Neural progenitor cell (in vitro differentiated cells): ENCODE data around the gene TRIM34. TPM values are rescaled to one million over a fixed set of nuclear protein-coding genes. Genes with fewer than 3 reads are reported as not detected.
"Not testable (repeated sequence)": the region's sequence is repeated elsewhere in the genome, so short reads cannot be mapped to it uniquely, and the experiment has no call there.

ENCODE experiments used
- DNase-seq: peaks from one replicate; pipeline ENCODE4 v3.0.0-alpha.2; 2016; ENCODE audit warnings: low spot score
- H2AFZ ChIP-seq: fragments of 200-600 bp; sonication (generic); replicated peaks from 2 replicates; pipeline ENCODE4 v1.6.1; 2016; ENCODE audit warnings: antibody characterized with exemption
- H3F3A ChIP-seq: fragments of 200-600 bp; sonication (generic); 2 replicates; pipeline ENCODE4 v1.6.1; 2016; ENCODE audit warnings: antibody characterized with exemption, low read depth
- H3K27ac ChIP-seq: fragments of 200-600 bp; sonication (generic); 2 replicates; pipeline ENCODE4 v1.5.1; 2016; ENCODE audit warnings: mild to moderate bottlenecking
- H3K27me3 ChIP-seq: fragments of 200-600 bp; sonication (generic); 2 replicates; pipeline ENCODE4 v1.6.1; 2016; ENCODE audit warnings: mild to moderate bottlenecking, moderate library complexity
- H3K36me3 ChIP-seq: fragments of 200-600 bp; sonication (generic); 2 replicates; pipeline ENCODE4 v1.5.1; 2016
- H3K4me1 ChIP-seq: fragments of 200-600 bp; sonication (generic); 2 replicates; pipeline ENCODE4 v1.6.1; 2016; ENCODE audit warnings: mixed run types
- H3K4me2 ChIP-seq: fragments of 200-600 bp; sonication (generic); 2 replicates; pipeline ENCODE4 v1.6.1; 2016
- H3K4me3 ChIP-seq: fragments of 200-600 bp; sonication (generic); 2 replicates; pipeline ENCODE4 v1.5.1; 2016
- H3K79me2 ChIP-seq: fragments of 200-600 bp; sonication (generic); 2 replicates; pipeline ENCODE4 v1.6.1; 2016; ENCODE audit warnings: low read depth
- H3K9ac ChIP-seq: fragments of 200-600 bp; sonication (generic); 2 replicates; pipeline ENCODE4 v1.6.1; 2016
- H3K9me3 ChIP-seq: fragments of 200-600 bp; sonication (generic); 2 replicates; pipeline ENCODE4 v1.5.1; 2016; ENCODE audit warnings: low read depth
- H4K20me1 ChIP-seq: fragments of 200-600 bp; sonication (generic); 2 replicates; pipeline ENCODE4 v1.6.1; 2016; ENCODE audit warnings: low read depth
- H3K27ac Mint-ChIP-seq: 3 replicates; pipeline ENCODE4 v1.8.0; 2021; ENCODE audit warnings: mixed read lengths
- H3K27me3 Mint-ChIP-seq: 2 replicates; pipeline ENCODE4 v1.8.0; 2022; ENCODE audit warnings: low read depth, mild to moderate bottlenecking, inconsistent platforms, moderate library complexity, mixed read lengths; ENCODE audit not compliant: insufficient read depth
- H3K36me3 Mint-ChIP-seq: 3 replicates; pipeline ENCODE4 v1.8.0; 2021; ENCODE audit warnings: mixed read lengths
- H3K4me1 Mint-ChIP-seq: 3 replicates; pipeline ENCODE4 v1.8.0; 2021; ENCODE audit warnings: mixed read lengths
- H3K4me3 Mint-ChIP-seq: 3 replicates; pipeline ENCODE4 v1.8.0; 2021; ENCODE audit warnings: mild to moderate bottlenecking, moderate library complexity, mixed read lengths
- H3K9me3 Mint-ChIP-seq: 3 replicates; pipeline ENCODE4 v1.8.0; 2020; ENCODE audit warnings: mixed read lengths
- CTCF ChIP-seq: fragments of 200-600 bp; sonication (generic); IDR thresholded peaks from 2 replicates; pipeline ENCODE4 v1.5.1; 2017; ENCODE audit warnings: antibody characterized with exemption, mild to moderate bottlenecking
- EZH2 ChIP-seq: fragments of 200-600 bp; sonication (generic); IDR thresholded peaks from 2 replicates; pipeline ENCODE4 v1.6.1; 2017; ENCODE audit warnings: antibody characterized with exemption, mild to moderate bottlenecking, moderate library complexity
- EZH2phosphoT487 ChIP-seq: fragments of 200-600 bp; sonication (generic); IDR thresholded peaks from 2 replicates; pipeline ENCODE4 v1.6.1; 2017; ENCODE audit warnings: antibody characterized with exemption
- total RNA-seq: library from RNA; depleted of rRNA; stranded (reverse); fragments of >200 nt; gene quantifications from 2 replicates; pipeline ENCODE4 v1.2.3, GENCODE V29; 2015; ENCODE audit warnings: low replicate concordance

TRIM34 gene
- total RNA-seq, 1 donor from 2014 or later, result 4.5 TPM

- no peak for DNase-seq
- H3K27ac Mint-ChIP-seq, result no peak overlapping the region
- Histone ChIP-seq H3K27ac (no peak overlapping the region), H3K4me3 (no peak overlapping the region), H3K9me3 (no peaks in the 10 kb centered on the region), H3K27me3 (no peaks in the 10 kb centered on the region), H3K36me3 (no peaks in the 10 kb centered on the region), H3K4me2 (no peak overlapping the region), H3K9ac (no peak overlapping the region), H4K20me1 (no peaks in the 10 kb centered on the region), H3F3A (no peaks in the 10 kb centered on the region), H2AFZ (no peak overlapping the region), H3K79me2 (no peaks in the 10 kb centered on the region), H3K4me1 (no peaks in the 10 kb centered on the region)
- no peaks in the 10 kb centered on the region for H3K36me3 Mint-ChIP-seq
- TF ChIP-seq EZH2, result no peak
- no peaks in the 10 kb centered on the region for H3K4me1 Mint-ChIP-seq
- H3K27me3 Mint-ChIP-seq, result no peaks in the 10 kb centered on the region
- no peak overlapping the region for H3K4me3 Mint-ChIP-seq
- H3K9me3 Mint-ChIP-seq, result no peaks in the 10 kb centered on the region
Measured at GRCh38 chr11:5646139-5646538, 21.3 kb downstream of the TRIM34 start.

GRCh38 chr11:5655474-5655873, 30.7 kb downstream of the TRIM34 start:
- Histone ChIP-seq H2AFZ (no peak overlapping the region), H3K4me1 (no peaks in the 10 kb centered on the region), H3K27me3 (no peaks in the 10 kb centered on the region), H3K9ac (no peak overlapping the region), H3K36me3 (no peaks in the 10 kb centered on the region), H4K20me1 (no peaks in the 10 kb centered on the region), H3K4me2 (no peak overlapping the region), H3K4me3 (no peak overlapping the region), H3K79me2 (no peaks in the 10 kb centered on the region), H3F3A (no peaks in the 10 kb centered on the region), H3K9me3 (peaks cover 7% of the 10 kb centered on the region), H3K27ac (no peak overlapping the region)
- peaks cover 4% of the 10 kb centered on the region for H3K27me3 Mint-ChIP-seq
- no peak overlapping the region for H3K27ac Mint-ChIP-seq
- peaks cover 16% of the 10 kb centered on the region for H3K9me3 Mint-ChIP-seq
- TF ChIP-seq EZH2, result no peak
- TF ChIP-seq EZH2phosphoT487, result no peak
- TF ChIP-seq CTCF, result no peak
- no peak for DNase-seq
- peaks cover 7% of the 10 kb centered on the region for H3K36me3 Mint-ChIP-seq
- H3K4me3 Mint-ChIP-seq, result no peak overlapping the region
- H3K4me1 Mint-ChIP-seq, result no peaks in the 10 kb centered on the region

- H3K4me1 ChIP-seq, H3K27ac Mint-ChIP-seq, DNase-seq, H3K27me3 ChIP-seq, H3K4me1 Mint-ChIP-seq, H3K4me3 Mint-ChIP-seq, H2AFZ ChIP-seq, H3K79me2 ChIP-seq, H3K4me3 ChIP-seq, H3K27ac ChIP-seq, H3K9ac ChIP-seq, H3K4me2 ChIP-seq, H3K36me3 ChIP-seq, H4K20me1 ChIP-seq, H3F3A ChIP-seq, H3K27me3 Mint-ChIP-seq, H3K9me3 ChIP-seq, H3K36me3 Mint-ChIP-seq: not testable (repeated sequence)
- peaks cover 11% of the 10 kb centered on the region for H3K9me3 Mint-ChIP-seq
Measured at GRCh38 chr11:5656956-5657355, 32.2 kb downstream of the TRIM34 start.

- H3K27ac Mint-ChIP-seq, result no peak overlapping the region
- no peaks in the 10 kb centered on the region for H3F3A ChIP-seq
Measured at GRCh38 chr11:5658318-5658717, 33.5 kb downstream of the TRIM34 start.

More at GRCh38 chr11:5658318-5658717, 33.5 kb downstream of the TRIM34 start:
- no peaks in the 10 kb centered on the region for H3K4me1 ChIP-seq
- Mint-ChIP-seq H3K4me1 (no peaks in the 10 kb centered on the region), H3K36me3 (peaks cover 3% of the 10 kb centered on the region), H3K27me3 (peaks cover 4% of the 10 kb centered on the region), H3K9me3 (peaks cover 5% of the 10 kb centered on the region), H3K4me3 (no peak overlapping the region)
- H3K4me3 ChIP-seq, result no peak overlapping the region
- no peak for DNase-seq
- no peak overlapping the region for H3K9ac ChIP-seq
- no peak overlapping the region for H3K4me2 ChIP-seq
- no peaks in the 10 kb centered on the region for H3K36me3 ChIP-seq
- no peak overlapping the region for H2AFZ ChIP-seq
- no peaks in the 10 kb centered on the region for H3K9me3 ChIP-seq
- TF ChIP-seq EZH2phosphoT487 (no peak), CTCF (no peak), EZH2 (no peak)
- H3K79me2 ChIP-seq, result no peaks in the 10 kb centered on the region
- no peaks in the 10 kb centered on the region for H3K27me3 ChIP-seq
- H4K20me1 ChIP-seq, result no peaks in the 10 kb centered on the region
- H3K27ac ChIP-seq, result no peak overlapping the region
